Measurements from ENCODE around the gene ANO10. TPM values are rescaled to one million over a fixed set of nuclear protein-coding genes. Genes with fewer than 3 reads are reported as not detected.
A peak's percentile ranks its signal among the peaks of the same experiment; 100 is the strongest.

Gene ANO10
- total and polyA plus RNA-seq, 7 experiments from 2014 or later, result 6.1 to 13.6 (median 9.3) TPM

GRCh38 chr3:43432462-43432861 lies 189.3 kb downstream of the ANO10 start:
- POLR2A ChIA-PET, result interaction anchor here (0.7 kb wide), 1 partner anchor 118 kb away, joined by 8 read pairs; no protein-coding TSS in a partner anchor

DNA sequence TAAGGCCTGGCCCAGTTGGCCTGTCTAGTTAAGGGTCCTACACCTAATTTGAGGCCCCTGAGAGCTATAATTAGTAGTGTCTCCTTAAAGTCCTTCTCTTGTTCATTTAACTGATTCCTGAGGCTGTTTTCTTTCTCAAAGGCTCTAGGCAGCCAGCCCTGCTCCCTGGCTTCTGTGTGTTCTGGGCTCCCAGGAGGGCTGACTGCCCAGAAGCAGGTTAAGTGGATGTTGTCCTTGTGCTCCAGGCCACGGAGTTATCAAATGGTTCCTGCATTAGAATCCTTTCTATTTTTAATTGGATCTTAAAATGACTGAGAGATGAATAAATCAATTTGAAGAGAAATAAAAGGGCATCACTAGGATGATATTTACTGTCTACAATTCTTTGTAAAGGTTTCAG lies 195.4 kb downstream of the ANO10 start:
- H3K36me3 Mint-ChIP-seq, result peaks cover 1 to 26% (median 17%) of the 10 kb centered on the region in 5 donors
- no peaks in the 10 kb centered on the region for H3K4me1 ChIP-seq (ENCODE audit: control insufficient read depth in 2 of 2, insufficient read depth in 2 of 2, low read length in 2 of 2)
- H3K36me3 ChIP-seq (ENCODE audit: control insufficient read depth in 2 of 3, insufficient read depth in 3 of 3, low read length in 3 of 3), result no peaks in the 10 kb centered on the region
- ChIA-PET CTCF (no interaction called here), POLR2A (interaction anchor here (0.8 to 1.4 kb wide), 3 partner anchors 14 to 101 kb away, joined by 3 read pairs; no protein-coding TSS in a partner anchor)
- peaks cover 0 to 2% (median 0%) of the 10 kb centered on the region in 7 donors for H3K4me1 Mint-ChIP-seq
- intact Hi-C loops (cut with micrococcal nuclease), result no loop called here
- H3K27ac Mint-ChIP-seq, result no peak overlapping the region
- H3K9me3 ChIP-seq (ENCODE audit: control insufficient read depth in 2 of 3, low read length in 3 of 3), result no peaks in the 10 kb centered on the region
- H3K4me3 Mint-ChIP-seq, result no peak overlapping the region
- no peak overlapping the region for H3K27ac ChIP-seq (ENCODE audit: low read depth, low read length)
- peaks cover 0 to 1% (median 0%) of the 10 kb centered on the region in 5 donors for H3K27me3 Mint-ChIP-seq
- peaks cover 0 to 12% (median 3%) of the 10 kb centered on the region in 11 donors for H3K9me3 Mint-ChIP-seq
- ATAC-seq, result no peak
- H3K4me3 ChIP-seq (ENCODE audit: low read length), result no peak overlapping the region
- no peak for DNase-seq
- no peaks in the 10 kb centered on the region for H3K27me3 ChIP-seq (ENCODE audit: control insufficient read depth in 2 of 2, insufficient read depth in 2 of 2, low read length in 2 of 2)

More at GRCh38 chr3:43432462-43432861, 189.3 kb downstream of the ANO10 start:
- no peaks in the 10 kb centered on the region for H3K9me3 ChIP-seq (ENCODE audit: control insufficient read depth in 2 of 3, low read length in 3 of 3)
- peaks cover 0 to 1% (median 0%) of the 10 kb centered on the region in 5 donors for H3K27me3 Mint-ChIP-seq
- no peak overlapping the region for H3K4me3 Mint-ChIP-seq
- H3K4me3 ChIP-seq (ENCODE audit: low read length), result no peak overlapping the region
- intact Hi-C loops (cut with micrococcal nuclease), result no loop called here
- H3K36me3 Mint-ChIP-seq, result peaks cover 7 to 25% (median 14%) of the 10 kb centered on the region in 5 donors
- H3K36me3 ChIP-seq (ENCODE audit: control insufficient read depth in 2 of 3, insufficient read depth in 3 of 3, low read length in 3 of 3), result no peaks in the 10 kb centered on the region
- H3K4me1 ChIP-seq (ENCODE audit: control insufficient read depth in 2 of 2, insufficient read depth in 2 of 2, low read length in 2 of 2), result no peaks in the 10 kb centered on the region
- no peaks in the 10 kb centered on the region for H3K4me1 Mint-ChIP-seq
- no peak overlapping the region for H3K27ac Mint-ChIP-seq
- H3K27me3 ChIP-seq (ENCODE audit: control insufficient read depth in 2 of 2, insufficient read depth in 2 of 2, low read length in 2 of 2), result no peaks in the 10 kb centered on the region
- DNase-seq (no peak), ATAC-seq (no peak)
- H3K27ac ChIP-seq (ENCODE audit: low read depth, low read length), result no peak overlapping the region
- peaks cover 0 to 8% (median 0%) of the 10 kb centered on the region in 11 donors for H3K9me3 Mint-ChIP-seq
- CTCF ChIA-PET, result no interaction called here

DNA sequence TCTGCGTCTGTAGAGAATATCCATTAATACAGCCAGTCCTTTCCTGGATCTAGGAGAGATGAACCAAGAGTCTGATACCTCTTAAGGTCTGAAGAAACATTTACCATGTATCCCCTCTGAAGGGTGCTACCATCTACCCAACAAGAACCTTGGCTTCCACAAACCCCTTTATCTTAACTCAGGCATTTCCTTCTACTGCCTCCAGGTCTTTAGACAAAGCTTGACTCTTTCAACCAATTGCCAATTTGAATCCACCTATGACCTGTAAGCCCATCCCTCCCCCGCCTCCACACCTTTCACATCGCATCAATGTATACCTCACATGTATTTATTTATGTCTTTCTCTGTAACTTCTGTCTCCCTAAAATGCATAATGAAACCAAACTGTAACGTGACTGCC lies 196.0 kb downstream of the ANO10 start:
- H3K4me3 Mint-ChIP-seq, result no peak overlapping the region
- POLR2A ChIA-PET, result interaction anchor here (0.8 to 1.4 kb wide), 2 partner anchors 58 to 100 kb away, joined by 3 read pairs; no protein-coding TSS in a partner anchor
- intact Hi-C loops (cut with micrococcal nuclease), result no loop called here

DNA sequence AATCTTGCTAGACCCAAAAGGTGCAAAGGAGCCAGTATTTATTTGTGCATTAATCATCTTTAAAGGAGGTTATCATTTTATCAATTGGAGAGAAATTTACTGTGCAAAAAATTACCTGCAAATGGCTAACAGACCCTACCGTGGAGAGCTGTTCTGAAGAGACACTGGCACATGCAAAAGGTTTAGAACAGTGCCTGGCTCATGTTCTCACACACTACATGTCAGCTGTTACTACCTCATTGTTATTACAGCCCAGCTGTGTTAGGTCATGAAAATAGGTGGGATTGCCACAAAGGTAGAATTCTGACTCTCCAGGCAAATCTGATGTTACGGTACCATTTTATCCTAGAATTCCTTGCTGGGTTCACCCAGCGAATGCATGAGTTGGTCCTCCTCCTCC lies 198.2 kb downstream of the ANO10 start:
- ATAC-seq (no peak), DNase-seq (no peak)
- H3K27me3 Mint-ChIP-seq, result no peaks in the 10 kb centered on the region
- no peaks in the 10 kb centered on the region for H3K9me3 ChIP-seq (ENCODE audit: control insufficient read depth in 2 of 3, low read length in 3 of 3)
- no peak overlapping the region for H3K4me3 ChIP-seq (ENCODE audit: low read length)
- no peaks in the 10 kb centered on the region for H3K27me3 ChIP-seq (ENCODE audit: control insufficient read depth in 2 of 2, insufficient read depth in 2 of 2, low read length in 2 of 2)
- H3K36me3 Mint-ChIP-seq, result peaks cover 0 to 20% (median 13%) of the 10 kb centered on the region in 5 donors
- CTCF ChIA-PET, result no interaction called here
- H3K4me1 ChIP-seq (ENCODE audit: control insufficient read depth in 2 of 2, insufficient read depth in 2 of 2, low read length in 2 of 2), result no peaks in the 10 kb centered on the region
- peaks cover 0 to 12% (median 3%) of the 10 kb centered on the region in 11 donors for H3K9me3 Mint-ChIP-seq
- POLR2A ChIA-PET, result no interaction called here
- no peaks in the 10 kb centered on the region for H3K36me3 ChIP-seq (ENCODE audit: control insufficient read depth in 2 of 3, insufficient read depth in 3 of 3, low read length in 3 of 3)
- peaks cover 0 to 2% (median 0%) of the 10 kb centered on the region in 7 donors for H3K4me1 Mint-ChIP-seq
- intact Hi-C loops (cut with micrococcal nuclease), result no loop called here
- H3K4me3 Mint-ChIP-seq, result no peak overlapping the region
- H3K27ac ChIP-seq (ENCODE audit: low read depth, low read length), result no peak overlapping the region
- no peak overlapping the region for H3K27ac Mint-ChIP-seq

More for the DNA sequence above, 196.0 kb downstream of the ANO10 start:
- Mint-ChIP-seq H3K4me1 (peaks cover 0 to 2% (median 0%) of the 10 kb centered on the region in 7 donors), H3K9me3 (peaks cover 0 to 12% (median 3%) of the 10 kb centered on the region in 11 donors), H3K27me3 (no peaks in the 10 kb centered on the region), H3K36me3 (peaks cover 0 to 24% (median 13%) of the 10 kb centered on the region in 5 donors), H3K27ac (peak overlapping the region in 1 of 9 donors; percentile 9)
- ATAC-seq, result no peak
- CTCF ChIA-PET, result no interaction called here
- no peak overlapping the region for H3K4me3 ChIP-seq (ENCODE audit: low read length)
- no peaks in the 10 kb centered on the region for H3K4me1 ChIP-seq (ENCODE audit: control insufficient read depth in 2 of 2, insufficient read depth in 2 of 2, low read length in 2 of 2)
- DNase-seq, result no peak
- no peaks in the 10 kb centered on the region for H3K9me3 ChIP-seq (ENCODE audit: control insufficient read depth in 2 of 3, low read length in 3 of 3)
- H3K27me3 ChIP-seq (ENCODE audit: control insufficient read depth in 2 of 2, insufficient read depth in 2 of 2, low read length in 2 of 2), result no peaks in the 10 kb centered on the region
- no peaks in the 10 kb centered on the region for H3K36me3 ChIP-seq (ENCODE audit: control insufficient read depth in 2 of 3, insufficient read depth in 3 of 3, low read length in 3 of 3)
- H3K27ac ChIP-seq (ENCODE audit: low read depth, low read length), result no peak overlapping the region

DNA sequence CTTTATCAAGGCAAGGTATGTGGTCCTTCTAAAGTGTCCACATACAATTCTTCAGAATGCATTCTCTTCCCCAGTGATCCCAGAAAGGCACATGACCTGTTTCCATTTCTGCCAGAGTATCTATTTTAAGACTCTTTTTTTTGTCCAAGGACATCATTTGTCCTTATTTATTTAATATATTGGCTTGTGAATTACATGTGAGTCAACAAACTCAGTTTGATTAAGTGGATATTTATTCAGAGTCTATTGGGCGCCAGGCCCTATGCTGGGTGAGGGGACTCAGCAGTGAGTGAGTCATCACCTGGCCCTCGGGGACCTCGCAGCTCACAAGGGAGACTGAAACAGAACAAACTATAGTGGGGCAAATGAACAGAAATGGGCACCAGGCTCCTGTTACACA lies 198.7 kb downstream of the ANO10 start:
- ATAC-seq (no peak), DNase-seq (no peak)
- Histone ChIP-seq H3K27me3 (ENCODE audit: control insufficient read depth in 2 of 2, insufficient read depth in 2 of 2, low read length in 2 of 2) (no peaks in the 10 kb centered on the region), H3K36me3 (ENCODE audit: control insufficient read depth in 2 of 3, insufficient read depth in 3 of 3, low read length in 3 of 3) (no peaks in the 10 kb centered on the region), H3K27ac (ENCODE audit: low read depth, low read length) (no peak overlapping the region), H3K4me1 (ENCODE audit: control insufficient read depth in 2 of 2, insufficient read depth in 2 of 2, low read length in 2 of 2) (no peaks in the 10 kb centered on the region), H3K4me3 (ENCODE audit: low read length) (no peak overlapping the region), H3K9me3 (ENCODE audit: control insufficient read depth in 2 of 3, low read length in 3 of 3) (no peaks in the 10 kb centered on the region)
- peaks cover 0 to 20% (median 13%) of the 10 kb centered on the region in 5 donors for H3K36me3 Mint-ChIP-seq
- peaks cover 0 to 12% (median 3%) of the 10 kb centered on the region in 11 donors for H3K9me3 Mint-ChIP-seq
- H3K4me1 Mint-ChIP-seq, result peaks cover 0 to 2% (median 0%) of the 10 kb centered on the region in 7 donors
- no peak overlapping the region for H3K27ac Mint-ChIP-seq
- intact Hi-C loops (cut with micrococcal nuclease), result no loop called here
- H3K4me3 Mint-ChIP-seq, result no peak overlapping the region
- ChIA-PET CTCF (no interaction called here), POLR2A (no interaction called here)
- no peaks in the 10 kb centered on the region for H3K27me3 Mint-ChIP-seq

DNA sequence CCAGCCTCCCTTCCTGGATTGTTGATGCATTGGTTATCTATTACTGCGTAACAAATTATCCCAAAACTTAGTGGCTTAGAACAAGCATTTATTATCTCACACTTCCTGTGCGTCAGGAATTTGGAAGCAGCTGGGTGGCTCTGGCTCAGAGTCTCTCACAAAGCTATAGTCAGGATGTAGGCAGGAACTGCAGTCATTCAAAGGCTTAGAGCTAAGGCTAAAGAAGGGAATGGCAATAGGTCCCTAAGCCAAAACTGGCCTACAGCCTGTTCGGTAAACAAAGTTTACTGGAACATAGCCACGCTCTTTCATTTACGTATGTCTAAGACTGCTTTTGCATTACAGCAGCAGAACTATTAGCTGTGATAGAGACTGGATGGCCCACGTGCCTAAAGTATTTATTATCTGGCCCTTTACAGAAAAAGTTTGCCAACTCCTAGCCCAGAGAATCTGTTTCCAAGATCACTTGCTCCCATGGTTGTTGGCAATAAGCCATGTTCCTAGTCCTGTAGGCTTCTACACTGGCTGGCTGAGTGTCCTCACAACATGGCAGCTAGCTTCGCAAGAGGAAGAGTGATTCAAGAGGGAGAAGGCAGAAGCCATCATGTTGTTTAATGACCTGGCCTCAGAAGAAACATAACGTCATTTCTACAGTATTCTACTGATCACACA lies 203.1 kb downstream of the ANO10 start:
- Mint-ChIP-seq H3K27me3 (no peaks in the 10 kb centered on the region), H3K4me1 (peaks cover 0 to 10% (median 5%) of the 10 kb centered on the region in 7 donors), H3K4me3 (no peak overlapping the region), H3K27ac (no peak overlapping the region), H3K9me3 (no peaks in the 10 kb centered on the region), H3K36me3 (peaks cover 0 to 3% (median 0%) of the 10 kb centered on the region in 5 donors)
- ATAC-seq (no peak), DNase-seq (no peak)
- Histone ChIP-seq H3K4me1 (ENCODE audit: control insufficient read depth in 2 of 2, insufficient read depth in 2 of 2, low read length in 2 of 2) (peaks cover 0 to 3% of the 10 kb centered on the region in 2 donors), H3K9me3 (ENCODE audit: control insufficient read depth in 2 of 3, low read length in 3 of 3) (no peaks in the 10 kb centered on the region), H3K27me3 (ENCODE audit: control insufficient read depth in 2 of 2, insufficient read depth in 2 of 2, low read length in 2 of 2) (no peaks in the 10 kb centered on the region), H3K36me3 (ENCODE audit: control insufficient read depth in 2 of 3, insufficient read depth in 3 of 3, low read length in 3 of 3) (no peaks in the 10 kb centered on the region), H3K4me3 (ENCODE audit: low read length) (no peak overlapping the region), H3K27ac (ENCODE audit: low read depth, low read length) (no peak overlapping the region)
- ChIA-PET CTCF (interaction anchor here (0.6 kb wide), 1 partner anchor 630 kb away, joined by 3 read pairs; no protein-coding TSS in a partner anchor), POLR2A (no interaction called here)
- intact Hi-C loops (cut with micrococcal nuclease), result no loop called here
